Coronary artery (tissue), 2 donors: Measurements from ENCODE around the gene ARMC12.

Experiments used
- DNase-seq: peaks from one replicate; pipeline ENCODE4 v3.0.0-alpha.2; 2017; ENCODE audit warnings: low spot score
- H3K27ac ChIP-seq, 2 donors: fragments of 200-600 bp; sonication (generic); one replicate each; pipeline ENCODE4 v1.5.1; 2016 to 2019
- H3K4me3 ChIP-seq: fragments of 200-600 bp; sonication (generic); 2 replicates; pipeline ENCODE4 v1.5.1; 2016; ENCODE audit warnings: mild to moderate bottlenecking, moderate library complexity
- CTCF ChIP-seq: fragments of 200-600 bp; sonication (generic); IDR thresholded peaks from one replicate; pipeline ENCODE4 v1.5.1; 2019; ENCODE audit warnings: antibody characterized with exemption

The ARMC12 gene

DNA sequence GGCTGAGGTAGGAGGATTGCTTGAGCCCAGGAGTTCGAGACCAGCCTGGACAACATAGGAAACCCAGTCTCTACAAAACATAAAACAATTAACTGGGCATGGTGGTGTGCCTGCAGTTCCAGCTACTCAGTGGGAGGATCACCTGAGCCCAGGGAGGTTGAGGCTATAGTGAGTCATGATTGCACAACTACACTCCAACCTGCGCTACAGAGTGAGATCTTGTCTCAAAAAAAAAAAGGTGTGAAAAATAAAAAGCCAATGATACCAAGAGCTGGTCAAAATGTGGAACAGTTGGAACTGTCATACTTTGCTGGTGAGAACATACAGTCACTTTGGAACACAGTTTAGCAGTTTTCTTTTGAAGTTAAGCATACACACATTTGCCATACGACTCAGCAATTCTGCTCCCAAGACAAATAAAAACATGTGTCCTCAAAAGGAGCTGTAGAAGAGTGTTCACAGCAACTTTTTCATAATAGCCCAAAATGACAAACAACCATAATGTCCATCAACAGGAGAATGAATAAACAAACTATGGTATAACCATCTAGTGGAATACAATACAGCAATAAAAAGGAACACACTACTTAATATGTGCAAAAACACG lies 26.5 kb upstream of the ARMC12 start:
- no peak for TF ChIP-seq CTCF
- H3K27ac ChIP-seq = no peak overlapping the region

GRCh38 chr6:35711731-35712130 lies 25.1 kb upstream of the ARMC12 start:
- no peak overlapping the region for H3K4me3 ChIP-seq
- no peak for TF ChIP-seq CTCF
- DNase-seq = no peak
- H3K27ac ChIP-seq = no peak overlapping the region

More for the DNA sequence above, 26.5 kb upstream of the ARMC12 start:
- DNase-seq = no peak
- no peak overlapping the region for H3K4me3 ChIP-seq

GRCh38 chr6:35713006-35713767 lies 23.6 kb upstream of the ARMC12 start:
- Histone ChIP-seq H3K27ac (no peak overlapping the region), H3K4me3 (no peak overlapping the region)
- DNase-seq = no peak
- TF ChIP-seq CTCF = no peak

DNA sequence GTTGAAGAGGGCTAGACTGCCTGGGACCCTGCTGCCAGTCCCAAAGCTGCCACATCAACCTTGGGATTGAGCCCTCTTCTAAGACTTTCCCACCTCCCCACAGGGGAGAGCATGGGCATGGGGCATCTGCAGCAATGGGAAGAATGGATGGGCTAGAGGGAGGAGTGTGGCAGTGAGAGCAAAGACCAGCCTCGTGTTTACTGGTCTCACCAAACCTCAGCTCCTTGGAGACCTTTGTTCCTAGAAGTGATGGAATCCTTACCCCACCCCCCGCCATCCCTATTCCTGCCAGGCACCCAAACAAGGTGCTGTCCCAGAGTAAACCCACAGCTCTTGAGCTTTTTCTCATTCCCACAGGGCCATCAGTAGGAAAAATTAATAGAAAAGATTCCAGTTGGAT lies 20.0 kb upstream of the ARMC12 start:
- DNase-seq = no peak
- no peak overlapping the region for H3K27ac ChIP-seq

DNA sequence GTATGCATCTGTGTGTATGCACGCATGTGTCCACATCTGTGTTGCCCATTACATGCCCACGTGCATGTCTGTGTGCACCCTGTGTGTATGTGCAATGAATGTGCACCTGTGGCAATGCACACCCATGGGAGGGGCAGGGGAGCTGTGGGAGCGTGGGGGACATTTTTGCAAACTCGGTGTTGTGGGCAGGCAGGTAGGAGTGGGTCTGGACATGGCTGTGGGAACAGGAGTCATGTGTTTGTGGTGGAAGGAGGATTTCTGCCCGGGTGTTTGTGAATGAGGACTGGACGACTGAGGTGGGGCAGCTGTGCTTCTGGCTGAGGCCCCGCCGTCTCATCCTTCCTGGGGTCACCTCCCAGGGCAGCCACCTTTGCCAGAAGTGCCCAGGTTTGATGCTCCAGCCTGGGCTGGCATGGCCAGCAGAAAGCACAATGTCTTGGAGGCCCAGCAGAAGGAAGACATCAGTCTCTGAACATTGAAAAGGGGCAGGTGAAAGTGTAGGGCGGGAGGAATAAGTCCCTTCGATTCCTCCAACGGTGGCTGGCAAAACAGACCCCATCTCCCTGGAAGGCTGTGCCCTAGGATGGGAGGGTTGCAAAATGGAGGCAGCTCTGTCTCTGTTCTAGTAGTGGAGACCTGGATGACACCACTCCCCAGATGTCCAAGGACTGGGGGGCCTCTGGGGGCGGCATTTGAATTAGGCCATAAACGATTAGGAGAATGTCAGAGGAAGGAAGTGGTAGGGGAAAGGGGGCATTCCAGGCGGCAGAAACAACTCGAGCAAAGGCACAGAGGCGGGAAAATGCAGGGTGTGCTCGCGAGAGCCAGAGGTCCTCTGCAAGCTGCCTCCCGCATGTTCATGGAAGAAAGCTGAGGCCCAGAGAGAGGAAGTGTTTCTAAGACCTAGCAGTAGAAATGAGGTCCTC lies 19.1 kb upstream of the ARMC12 start:
- TF ChIP-seq CTCF = no peak
- Histone ChIP-seq H3K27ac (peak overlapping the region; percentile 78 to 90), H3K4me3 (no peak overlapping the region)
- no peak for DNase-seq

More for the DNA sequence above, 20.0 kb upstream of the ARMC12 start:
- H3K4me3 ChIP-seq = no peak overlapping the region
- no peak for TF ChIP-seq CTCF

GRCh38 chr6:35718375-35718736 lies 18.5 kb upstream of the ARMC12 start:
- no peak for TF ChIP-seq CTCF
- no peak overlapping the region for H3K4me3 ChIP-seq
- DNase-seq = no peak
- peak overlapping the region; percentile 78 to 90 for H3K27ac ChIP-seq
